HG03139 (cell line): ENCODE data around the gene TBX6.
A peak's percentile ranks its signal among the peaks of the same experiment; 100 is the strongest.

Experiments used
- ATAC-seq: cut with Tn5 transposase; IDR thresholded peaks from one replicate; pipeline ENCODE4 v1.9.1; 2021; ENCODE audit not compliant: unreplicated experiment

TBX6 gene

DNA sequence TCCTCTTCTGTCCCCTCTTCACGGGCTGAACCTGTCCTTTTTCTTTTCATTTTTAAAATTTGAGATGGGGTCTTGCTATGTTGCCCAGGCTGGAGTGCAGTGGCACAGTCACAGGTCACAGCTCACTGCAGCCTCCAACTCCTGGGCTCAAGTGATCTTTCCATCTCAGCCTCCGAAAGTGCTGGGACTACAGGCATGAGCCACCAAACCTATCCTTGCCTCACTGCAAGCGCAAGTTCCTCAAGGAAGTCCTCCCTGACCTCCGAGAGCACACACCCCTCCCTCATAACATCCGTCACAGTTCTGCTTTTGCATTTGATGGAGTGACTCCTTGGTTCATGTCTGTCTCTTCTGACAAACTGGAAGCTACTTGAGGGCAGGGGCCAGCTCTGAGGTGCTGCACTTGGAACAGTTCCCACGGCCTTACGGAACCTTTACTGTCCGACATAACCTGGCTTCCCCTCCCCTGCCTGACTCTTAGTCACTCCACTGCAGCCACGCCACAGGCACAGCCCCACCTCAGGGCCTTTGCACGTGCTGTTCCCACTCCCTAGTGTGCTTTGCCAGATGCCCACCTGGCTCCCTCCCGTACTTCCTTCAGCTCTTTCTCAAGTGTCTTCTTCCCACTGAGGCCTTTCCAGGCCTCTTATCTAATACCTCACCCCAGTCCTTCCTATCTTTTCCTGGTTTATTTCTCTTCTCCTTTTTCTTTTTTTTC lies 4.4 kb downstream of the TBX6 start:
- ATAC-seq, result no peak

DNA sequence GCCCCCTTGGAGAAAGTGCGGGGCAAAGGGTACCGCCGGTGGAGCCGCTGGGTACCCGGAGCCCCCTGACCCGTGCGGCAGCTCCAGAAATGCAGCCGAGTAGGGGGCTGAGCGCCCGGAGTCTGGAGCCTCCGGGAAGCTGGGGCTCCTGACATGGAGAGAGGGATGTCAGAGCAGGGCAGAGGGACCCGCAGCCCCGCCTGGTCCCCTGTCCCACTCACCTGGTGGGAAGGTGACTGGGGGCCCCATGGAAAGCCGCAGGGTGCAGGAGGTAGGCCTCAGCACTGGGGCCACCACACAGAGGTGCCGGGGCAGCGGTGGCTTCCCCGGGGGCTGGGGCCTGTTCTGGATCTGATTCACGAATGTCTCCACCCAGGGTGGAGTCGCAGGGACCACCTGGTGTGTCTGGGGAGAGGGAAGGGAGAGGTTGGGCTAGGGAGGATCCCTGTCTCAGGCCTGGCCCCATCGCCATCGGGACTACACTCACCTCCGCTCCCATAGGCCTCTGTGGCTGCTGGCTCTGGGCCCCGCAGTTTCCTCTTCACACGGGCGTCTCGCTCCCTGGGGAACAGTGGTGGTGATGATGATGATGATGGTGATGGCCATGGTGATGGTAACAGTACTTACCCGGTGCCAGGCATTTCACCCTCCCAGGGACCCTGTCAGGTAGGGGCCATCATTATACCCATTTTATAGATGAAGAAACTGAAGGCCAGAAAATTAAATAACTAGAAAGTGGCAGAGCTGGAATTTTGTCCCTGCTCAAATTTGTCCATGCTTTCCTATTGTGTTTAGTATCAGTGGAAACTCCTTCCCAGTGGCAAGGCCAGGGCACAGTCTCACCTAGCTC lies 5.2 kb downstream of the TBX6 start:
- no peak for ATAC-seq

DNA sequence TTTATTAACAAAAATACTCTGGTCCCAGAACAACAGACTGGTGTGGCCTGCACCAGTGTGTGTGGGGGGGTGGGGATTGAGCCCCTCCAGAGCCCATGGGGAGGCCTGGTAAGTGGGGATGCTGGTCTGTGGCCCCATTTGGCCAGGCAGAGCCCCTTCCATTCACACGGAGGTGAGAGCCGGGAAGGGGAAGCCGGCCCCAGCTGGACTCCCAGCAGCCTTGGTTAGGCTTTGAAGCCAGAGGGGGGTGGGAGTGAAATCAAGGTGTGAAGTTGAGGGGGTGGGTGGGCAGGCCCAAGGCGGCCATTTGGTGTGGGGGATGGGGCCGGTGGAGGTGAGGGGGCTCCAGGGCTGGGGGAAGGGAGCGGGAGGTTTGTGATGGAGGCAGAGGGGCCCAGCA lies 5.9 kb downstream of the TBX6 start:
- no peak for ATAC-seq

DNA sequence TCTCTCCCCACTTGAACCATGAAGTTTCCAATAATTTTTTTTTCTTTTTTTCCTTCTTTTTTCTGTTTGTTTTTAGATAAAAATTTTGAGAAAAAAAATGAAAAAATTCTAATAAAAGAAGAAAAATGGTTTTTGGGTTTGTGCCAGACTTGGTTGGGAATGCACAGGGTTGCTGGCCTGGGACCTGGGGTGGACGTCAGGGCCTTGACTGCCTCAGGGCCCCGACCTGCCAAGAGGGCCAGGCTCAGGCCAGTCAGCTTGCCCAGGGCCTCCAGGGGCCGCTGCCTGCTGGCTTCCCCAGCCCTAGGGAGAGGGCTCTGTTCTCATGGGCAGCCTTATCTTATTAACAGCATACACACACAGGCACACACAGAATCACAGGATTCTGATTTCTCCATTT lies 6.5 kb downstream of the TBX6 start:
- ATAC-seq, result no peak

DNA sequence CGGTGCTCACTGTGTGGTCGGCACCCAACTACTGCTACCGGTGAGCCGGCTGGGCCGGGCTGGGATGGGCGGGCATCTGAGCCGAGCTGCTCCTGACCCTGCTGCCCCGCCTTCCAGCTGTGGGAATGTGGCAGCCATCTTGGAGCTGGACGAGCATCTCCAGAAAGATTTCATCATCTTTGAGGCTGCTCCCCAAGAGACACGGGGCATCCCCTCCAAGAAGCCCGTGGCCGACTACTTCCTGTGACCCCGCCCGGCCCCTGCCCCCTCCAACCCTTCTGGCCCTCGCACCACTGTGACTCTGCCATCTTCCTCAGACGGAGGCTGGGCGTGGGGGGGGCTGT lies 6.9 kb downstream of the TBX6 start:
- no peak for ATAC-seq

DNA sequence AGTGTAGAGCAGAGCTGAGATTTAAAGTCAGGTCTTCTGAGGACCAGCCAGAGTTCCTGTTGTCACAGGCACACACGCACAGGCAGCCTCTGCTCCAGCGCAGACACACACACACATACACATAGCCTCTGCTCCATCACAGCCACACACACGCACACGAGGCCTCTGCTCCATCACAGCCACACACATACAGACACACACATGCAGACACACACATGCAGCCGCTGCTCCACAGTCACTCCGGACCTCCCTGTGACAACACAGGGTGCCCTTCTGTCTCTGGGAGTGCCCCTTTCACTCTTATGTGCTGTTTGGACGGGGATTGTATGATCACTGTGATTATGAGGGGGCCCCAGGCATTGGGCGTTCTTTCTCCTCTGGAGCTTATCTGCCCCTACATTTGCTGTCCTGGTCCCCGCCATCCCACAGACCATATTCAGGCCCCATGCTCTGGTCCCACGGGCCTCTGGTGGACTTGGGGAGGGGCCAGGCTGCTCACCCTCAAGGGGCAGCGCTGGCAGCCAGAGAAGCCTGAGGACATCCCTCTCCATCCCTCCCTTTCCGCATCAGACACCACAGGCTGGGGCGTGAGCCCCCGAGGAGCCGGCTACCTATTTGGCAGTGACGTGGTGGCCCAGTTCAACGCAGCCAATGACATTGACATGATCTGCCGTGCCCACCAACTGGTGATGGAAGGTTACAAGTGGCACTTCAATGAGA lies 7.5 kb downstream of the TBX6 start:
- ATAC-seq, result no peak

DNA sequence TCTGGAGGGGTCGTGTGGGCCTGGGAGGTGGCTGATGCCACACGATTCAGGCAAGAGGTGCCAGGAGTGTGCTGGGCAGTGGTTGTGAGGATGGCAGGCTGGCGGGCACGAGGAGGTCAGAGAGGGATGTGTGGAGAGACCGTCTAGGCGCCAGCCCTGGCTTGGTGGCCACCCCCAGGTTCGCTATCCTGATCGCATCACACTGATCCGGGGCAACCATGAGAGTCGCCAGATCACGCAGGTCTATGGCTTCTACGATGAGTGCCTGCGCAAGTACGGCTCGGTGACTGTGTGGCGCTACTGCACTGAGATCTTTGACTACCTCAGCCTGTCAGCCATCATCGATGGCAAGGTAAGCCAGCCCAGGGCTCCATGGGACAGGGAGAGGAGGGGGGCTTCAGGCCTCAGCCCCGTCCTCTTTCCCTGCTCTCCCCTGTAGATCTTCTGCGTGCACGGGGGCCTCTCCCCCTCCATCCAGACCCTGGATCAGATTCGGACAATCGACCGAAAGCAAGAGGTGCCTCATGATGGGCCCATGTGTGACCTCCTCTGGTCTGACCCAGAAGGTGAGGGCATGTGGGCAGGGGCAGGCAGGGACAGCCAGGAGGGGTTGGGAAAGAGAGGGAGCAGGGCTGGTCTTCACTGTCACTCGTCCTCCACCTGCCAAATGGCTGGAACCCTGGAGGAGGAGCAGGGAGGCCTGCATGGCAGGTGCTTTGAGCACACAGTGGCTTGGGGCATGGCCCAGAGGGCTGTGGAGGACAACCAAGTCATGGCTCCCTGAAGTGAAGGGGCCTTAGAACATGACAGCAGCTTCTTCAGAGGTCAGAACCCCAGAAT lies 8.3 kb downstream of the TBX6 start:
- ATAC-seq, result no peak

DNA sequence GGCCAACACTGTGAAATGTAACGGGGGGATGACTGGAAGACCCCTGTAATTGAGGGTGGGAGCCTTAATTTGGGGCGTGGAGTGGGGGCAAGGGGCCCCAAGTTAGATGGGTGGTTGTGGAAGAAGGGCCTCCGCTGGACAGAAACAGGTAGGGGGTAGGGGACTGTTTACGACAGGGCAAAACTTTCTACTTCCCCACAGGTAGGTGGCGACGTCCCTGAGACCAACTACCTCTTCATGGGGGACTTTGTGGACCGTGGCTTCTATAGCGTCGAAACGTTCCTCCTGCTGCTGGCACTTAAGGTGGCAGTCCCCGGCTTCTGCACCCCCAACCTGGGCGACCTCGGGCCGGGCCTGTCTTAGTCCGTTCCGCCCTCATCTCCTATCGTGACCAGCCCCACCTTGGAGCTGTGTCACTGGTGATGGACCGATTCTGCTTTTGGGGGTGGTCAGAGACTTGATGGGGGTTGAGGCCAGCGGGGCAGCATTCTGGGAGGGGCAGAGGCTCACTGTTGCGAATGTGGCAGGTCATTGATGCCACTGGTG lies 9.1 kb downstream of the TBX6 start:
- no peak for ATAC-seq

DNA sequence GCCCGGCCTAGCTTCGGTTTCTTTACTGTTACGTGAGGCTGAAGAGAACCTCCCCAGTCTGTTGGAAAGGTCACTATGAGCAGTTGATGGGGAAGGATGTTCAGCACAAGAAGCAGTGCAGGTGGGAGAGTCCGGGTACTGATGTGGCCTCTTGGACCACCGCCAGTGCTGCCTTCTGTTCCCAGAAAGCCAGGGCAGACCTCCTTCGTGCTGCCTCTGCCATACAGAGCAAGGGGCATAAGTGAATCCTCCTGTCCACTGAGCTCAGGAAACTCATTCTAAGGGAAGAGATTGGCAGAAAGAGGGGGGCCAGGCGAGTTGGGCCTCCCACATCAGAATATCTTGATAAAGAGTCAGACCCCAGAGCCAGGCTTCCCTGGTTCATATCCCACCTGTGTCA lies 12.2 kb downstream of the TBX6 start:
- no peak for ATAC-seq

DNA sequence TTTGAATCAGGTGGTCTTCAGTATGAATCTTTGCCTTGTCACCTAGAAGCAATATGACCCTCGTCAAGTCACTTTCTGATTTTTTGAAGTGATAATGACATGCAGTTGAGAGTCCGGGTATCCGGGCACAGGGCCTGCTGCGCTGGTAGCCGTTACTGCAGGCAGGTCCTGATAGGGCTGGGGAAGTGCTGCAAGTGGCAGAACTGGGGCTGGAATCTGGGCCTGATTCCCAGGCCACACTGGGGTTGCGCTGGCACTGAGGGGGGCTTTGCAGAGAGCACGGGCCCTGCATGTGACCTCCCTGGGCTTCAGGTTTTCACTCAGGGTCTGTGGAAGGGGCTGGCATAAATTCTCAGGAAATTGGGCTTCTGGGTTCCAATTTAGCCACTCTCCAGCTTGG lies 13.0 kb downstream of the TBX6 start:
- no peak for ATAC-seq

DNA sequence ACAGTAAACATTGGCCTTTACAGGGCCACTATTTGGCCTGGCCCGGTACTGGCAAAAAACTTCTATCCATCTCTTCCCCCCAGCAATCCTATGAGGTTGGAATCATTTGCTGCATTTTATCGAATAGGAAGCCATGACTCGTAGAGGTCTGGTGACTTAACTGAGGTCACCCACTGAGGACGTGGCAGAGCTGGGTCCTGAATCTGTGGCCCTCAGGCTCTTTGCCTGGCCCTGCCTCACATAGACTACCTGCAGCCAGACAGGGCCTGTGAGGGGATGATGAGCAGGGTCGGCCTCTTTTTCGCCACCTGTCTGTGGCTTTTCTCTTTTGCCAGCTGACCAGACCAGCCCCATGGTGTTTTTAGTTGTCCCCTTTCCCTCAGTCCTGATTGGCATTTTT lies 14.1 kb downstream of the TBX6 start:
- no peak for ATAC-seq

DNA sequence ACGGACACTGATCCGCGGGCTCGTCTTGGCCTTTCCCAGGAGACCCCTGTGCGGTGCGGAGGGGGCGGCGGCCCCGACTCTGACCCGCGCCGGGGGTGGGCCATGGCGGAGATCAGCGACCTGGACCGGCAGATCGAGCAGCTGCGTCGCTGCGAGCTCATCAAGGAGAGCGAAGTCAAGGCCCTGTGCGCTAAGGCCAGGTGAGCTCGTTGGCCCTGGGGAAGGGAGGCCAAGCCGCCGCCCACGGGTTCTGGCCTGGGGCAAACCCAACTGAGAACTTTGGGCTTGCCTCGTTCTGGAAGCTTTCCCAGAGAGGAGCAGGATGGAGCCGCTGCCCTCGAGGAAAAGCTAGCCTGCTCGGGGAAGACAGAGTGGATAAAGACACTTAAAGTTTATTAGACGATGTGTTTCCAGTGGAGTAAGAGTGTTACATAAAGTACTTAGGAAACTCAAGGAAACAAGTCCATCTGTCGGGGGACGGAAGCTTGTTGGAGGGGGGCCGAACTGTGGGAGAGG lies 15.4 kb downstream of the TBX6 start:
- ATAC-seq, result peak; percentile 16

DNA sequence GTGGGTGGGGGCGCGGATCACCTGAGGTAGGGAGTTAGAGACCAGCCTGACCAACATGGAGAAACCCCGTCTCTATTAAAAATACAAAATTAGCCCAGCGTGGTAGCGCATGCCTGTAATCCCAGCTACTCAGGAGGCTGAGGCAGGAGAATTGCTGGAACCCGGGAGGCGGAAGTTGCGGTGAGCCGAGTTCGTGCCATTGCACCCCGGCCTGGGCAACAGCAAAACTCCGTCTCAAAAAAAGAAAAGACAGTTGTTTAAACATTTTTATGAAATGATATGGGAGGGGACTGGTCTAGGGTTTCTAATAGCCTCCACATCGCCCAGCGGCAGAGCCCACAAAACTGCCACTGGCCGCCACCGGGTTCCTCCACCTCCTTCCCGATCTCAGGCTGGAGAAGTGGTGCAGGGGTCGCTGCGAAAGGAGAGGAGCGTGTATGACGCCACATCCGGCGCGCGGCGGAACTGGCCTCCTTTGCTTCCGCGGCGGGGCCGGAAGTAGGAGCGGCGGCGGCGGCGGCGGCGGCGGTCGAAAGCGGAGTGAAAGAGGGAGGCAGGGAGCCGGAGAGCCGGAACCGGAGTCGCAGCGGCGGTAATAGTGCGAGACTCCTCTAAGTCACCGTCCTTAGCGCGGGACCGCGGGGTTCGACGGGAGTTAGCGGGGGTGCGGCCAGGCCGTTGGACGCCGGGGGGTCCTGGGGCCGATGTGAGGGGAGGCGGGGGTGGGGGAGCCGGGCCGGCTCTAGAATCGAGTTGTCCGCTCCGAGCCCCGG lies 16.0 kb downstream of the TBX6 start, which contains the start of gene PPP4C:
PPP4C (plus strand) TSS at position 492 of the 773 bp plus-strand sequence. CDS start 384 bp downstream, outside the sequence.
- ATAC-seq, result peak; percentile 69

DNA sequence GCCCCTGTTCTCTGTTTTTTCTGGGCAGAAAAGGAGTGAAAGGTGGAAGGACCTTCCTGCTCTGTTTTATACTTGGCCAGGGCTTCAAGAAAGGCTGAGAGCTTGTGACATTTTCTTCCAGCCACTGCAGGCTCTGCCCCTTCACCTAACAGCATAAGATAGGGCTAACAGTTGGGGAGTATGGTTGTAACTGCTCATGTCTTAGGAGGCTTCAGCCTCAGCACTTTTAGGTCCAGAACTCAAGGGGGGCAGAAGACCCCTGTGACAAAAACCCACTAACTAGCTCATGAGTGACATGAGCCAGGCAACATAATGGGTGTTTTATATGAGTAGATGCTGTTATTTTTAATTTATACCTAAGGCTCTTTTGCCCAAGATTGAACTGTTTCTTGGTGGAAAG lies 21.2 kb downstream of the TBX6 start:
- ATAC-seq, result no peak

DNA sequence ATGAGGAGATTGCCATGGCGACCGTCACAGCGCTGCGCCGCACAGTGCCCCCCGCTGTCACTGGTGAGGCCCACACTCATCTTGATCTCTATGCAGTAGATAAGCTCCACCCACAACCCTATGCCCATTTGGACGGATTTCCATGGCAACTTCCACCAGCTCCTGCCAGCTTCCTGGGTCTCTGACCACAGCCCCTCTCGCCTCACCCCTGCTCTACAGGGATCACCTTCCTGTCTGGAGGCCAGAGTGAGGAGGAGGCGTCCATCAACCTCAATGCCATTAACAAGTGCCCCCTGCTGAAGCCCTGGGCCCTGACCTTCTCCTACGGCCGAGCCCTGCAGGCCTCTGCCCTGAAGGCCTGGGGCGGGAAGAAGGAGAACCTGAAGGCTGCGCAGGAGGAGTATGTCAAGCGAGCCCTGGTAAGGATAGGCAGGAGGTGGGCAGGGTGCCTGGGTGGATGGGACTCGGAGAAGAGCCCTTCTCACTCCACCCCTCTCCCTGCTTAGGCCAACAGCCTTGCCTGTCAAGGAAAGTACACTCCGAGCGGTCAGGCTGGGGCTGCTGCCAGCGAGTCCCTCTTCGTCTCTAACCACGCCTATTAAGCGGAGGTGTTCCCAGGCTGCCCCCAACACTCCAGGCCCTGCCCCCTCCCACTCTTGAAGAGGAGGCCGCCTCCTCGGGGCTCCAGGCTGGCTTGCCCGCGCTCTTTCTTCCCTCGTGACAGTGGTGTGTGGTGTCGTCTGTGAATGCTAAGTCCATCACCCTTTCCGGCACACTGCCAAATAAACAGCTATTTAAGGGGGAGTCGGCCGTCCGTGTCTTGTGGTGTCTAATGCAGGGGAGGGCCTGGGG lies 21.9 kb downstream of the TBX6 start:
- ATAC-seq, result no peak

DNA sequence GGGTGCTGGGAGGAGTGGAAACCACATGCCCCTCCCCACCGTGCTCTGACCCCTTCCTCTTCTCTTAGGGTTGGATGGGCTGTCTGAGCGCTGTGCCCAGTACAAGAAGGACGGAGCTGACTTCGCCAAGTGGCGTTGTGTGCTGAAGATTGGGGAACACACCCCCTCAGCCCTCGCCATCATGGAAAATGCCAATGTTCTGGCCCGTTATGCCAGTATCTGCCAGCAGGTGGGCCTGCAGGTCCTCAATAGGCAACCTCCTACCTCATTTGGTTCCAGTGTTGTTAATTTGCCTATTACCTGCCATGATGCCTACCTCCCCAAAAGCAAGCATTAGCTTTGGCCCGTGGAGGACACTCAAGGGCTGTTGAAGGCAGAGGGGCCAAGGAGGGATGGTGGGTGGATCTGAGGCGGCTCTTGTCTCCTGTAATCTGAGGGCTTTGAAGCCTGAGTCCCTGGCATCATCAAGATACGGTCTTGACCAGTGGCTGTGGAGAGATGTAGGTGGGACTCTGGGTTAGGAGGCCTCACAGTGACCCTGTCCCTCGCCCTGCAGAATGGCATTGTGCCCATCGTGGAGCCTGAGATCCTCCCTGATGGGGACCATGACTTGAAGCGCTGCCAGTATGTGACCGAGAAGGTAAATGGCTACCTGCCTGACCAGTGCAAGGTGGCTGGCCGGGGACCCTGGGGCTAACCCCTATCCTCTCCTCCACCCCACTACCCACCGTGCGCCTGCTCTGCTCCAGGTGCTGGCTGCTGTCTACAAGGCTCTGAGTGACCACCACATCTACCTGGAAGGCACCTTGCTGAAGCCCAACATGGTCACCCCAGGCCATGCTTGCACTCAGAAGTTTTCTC lies 22.7 kb downstream of the TBX6 start:
- no peak for ATAC-seq

DNA sequence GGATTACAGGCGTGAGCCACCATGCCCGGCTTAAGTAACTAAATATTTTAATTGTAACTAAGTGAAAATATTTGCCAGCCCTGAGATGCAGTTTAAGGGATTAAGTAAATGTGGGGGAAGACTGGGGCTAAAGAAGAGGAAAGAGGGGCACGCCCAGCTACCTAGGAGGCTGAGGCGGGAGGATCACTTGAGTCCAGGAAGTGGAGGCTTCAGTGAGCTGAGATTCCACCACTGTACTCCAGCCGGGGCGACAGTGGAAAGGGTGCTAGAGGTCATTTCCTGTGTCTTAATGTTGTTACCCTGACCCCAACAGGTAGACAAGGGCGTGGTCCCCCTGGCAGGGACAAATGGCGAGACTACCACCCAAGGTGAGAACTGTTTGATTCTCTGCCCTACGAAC lies 23.4 kb downstream of the TBX6 start:
- no peak for ATAC-seq

DNA sequence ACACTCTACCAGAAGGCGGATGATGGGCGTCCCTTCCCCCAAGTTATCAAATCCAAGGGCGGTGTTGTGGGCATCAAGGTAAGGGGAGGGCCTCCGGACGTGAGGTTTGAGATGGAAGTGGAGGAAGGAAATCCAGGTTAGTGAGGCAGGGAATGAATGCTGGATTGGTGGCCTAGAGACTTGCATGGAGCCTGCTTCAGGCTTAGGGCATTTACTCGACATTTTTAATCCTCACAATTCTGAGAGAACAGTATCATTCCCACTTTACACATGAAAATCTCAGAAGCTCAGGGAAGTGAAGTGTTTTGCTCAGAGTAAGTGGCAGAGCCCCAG lies 24.2 kb downstream of the TBX6 start:
- no peak for ATAC-seq
